ENCODE data around the gene ECT2.

The ECT2 gene

DNA sequence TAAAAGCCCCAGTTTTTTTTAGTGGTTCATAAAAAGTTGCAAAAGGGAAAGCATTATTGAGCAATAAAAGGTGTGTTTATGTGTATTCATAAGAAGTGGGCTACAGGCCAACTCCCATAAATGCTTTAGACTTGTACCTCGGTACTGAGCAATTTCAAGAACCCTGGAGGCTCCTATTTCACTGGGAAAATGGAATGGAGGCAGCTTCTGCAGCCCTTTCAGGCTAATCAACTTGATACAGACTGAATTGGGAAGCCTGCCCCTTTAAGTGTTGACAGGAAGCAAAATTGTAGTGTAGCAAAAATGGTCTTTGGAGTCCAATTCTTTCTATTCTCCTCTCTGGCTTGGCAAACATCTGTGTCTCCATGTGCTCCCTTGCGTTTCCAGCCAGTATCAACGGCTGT is 118.8 kb downstream of the ECT2 start:
- ATAC-seq: no peak
- TF ChIP-seq CREB5 (CRISPR knock-in tag; IDR thresholded peaks at IDR 0.05; ENCODE audit: low read depth): no peak
- no peak for TF ChIP-seq ARNTL (CRISPR knock-in tag; IDR thresholded peaks at IDR 0.05; ENCODE audit: borderline replicate concordance, low read depth)

DNA sequence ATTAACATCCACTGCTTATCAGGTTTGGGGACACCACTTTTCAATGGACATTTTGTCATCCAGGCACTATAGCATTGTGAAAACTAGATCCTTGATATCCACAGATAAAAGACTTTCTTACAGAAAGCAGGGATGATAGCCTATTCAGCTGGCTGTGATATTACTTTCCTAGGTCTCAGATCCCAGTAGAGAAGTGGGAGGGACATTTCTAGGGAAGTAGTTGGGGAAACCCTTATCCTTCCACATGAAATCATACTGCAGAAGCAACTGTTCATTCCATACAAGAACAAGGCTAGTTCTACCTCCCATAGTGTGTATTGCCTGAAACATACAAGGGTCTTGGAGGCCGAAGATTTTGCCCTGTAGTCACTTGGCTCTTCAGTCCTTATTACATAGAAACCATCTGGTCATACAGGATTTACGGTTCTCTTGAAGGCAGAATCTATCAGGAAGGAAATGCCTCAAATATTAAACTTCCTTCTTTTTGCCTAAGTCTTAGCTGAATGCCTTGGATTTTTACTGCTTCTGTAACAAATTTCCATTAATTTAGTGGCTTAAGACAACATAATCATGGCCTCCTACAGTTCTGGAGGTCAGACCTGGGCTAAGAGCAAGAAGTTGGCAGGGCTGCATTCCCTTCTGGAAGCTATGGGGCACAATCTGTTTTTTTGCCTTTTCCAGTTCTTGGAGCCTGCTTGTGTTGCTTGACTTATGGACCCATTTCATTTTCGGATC is 119.4 kb downstream of the ECT2 start:
- TF ChIP-seq TOX (CRISPR knock-in tag; IDR thresholded peaks at IDR 0.05; ENCODE audit: borderline replicate concordance) (no peak), ZC3H10 (CRISPR knock-in tag; IDR thresholded peaks at IDR 0.05) (no peak), ZNF565 (CRISPR knock-in tag; conservative IDR thresholded peaks at IDR 0.05; ENCODE audit: low read depth) (no peak), CSDC2 (CRISPR knock-in tag; IDR thresholded peaks at IDR 0.05) (no peak), ZFP30 (CRISPR knock-in tag; IDR thresholded peaks at IDR 0.05) (no peak), ZNF8 (CRISPR knock-in tag; IDR thresholded peaks at IDR 0.05) (no peak), ZFP3 (CRISPR knock-in tag; IDR thresholded peaks at IDR 0.05) (no peak), ZNF70 (CRISPR knock-in tag; IDR thresholded peaks at IDR 0.05) (no peak), OSR1 (CRISPR knock-in tag; IDR thresholded peaks at IDR 0.05) (no peak), SNAI2 (CRISPR knock-in tag; IDR thresholded peaks at IDR 0.05) (no peak), TCF4 (CRISPR knock-in tag; IDR thresholded peaks at IDR 0.05; ENCODE audit: borderline replicate concordance) (no peak), PPARA (CRISPR knock-in tag; IDR thresholded peaks at IDR 0.05; ENCODE audit: borderline replicate concordance) (no peak), RARB (CRISPR knock-in tag; IDR thresholded peaks at IDR 0.05) (no peak), GLIS3 (CRISPR knock-in tag; IDR thresholded peaks at IDR 0.05) (no peak), CSRNP3 (CRISPR knock-in tag; IDR thresholded peaks at IDR 0.05) (no peak), PATZ1 (CRISPR knock-in tag; IDR thresholded peaks at IDR 0.05; ENCODE audit: borderline replicate concordance) (no peak), ISL1 (CRISPR knock-in tag; IDR thresholded peaks at IDR 0.05) (no peak), BACH2 (CRISPR knock-in tag; IDR thresholded peaks at IDR 0.05; ENCODE audit: borderline replicate concordance) (no peak), TSHZ2 (CRISPR knock-in tag; IDR thresholded peaks at IDR 0.05) (no peak)

More for the DNA sequence above, 119.4 kb downstream of the ECT2 start:
- no peak for ATAC-seq
